Activated CD4-positive, alpha-beta memory T cell treated with anti-CD3 and anti-CD28 coated beads for 36 hours (primary cell): ENCODE data around the gene TRMU. TPM values are rescaled to one million over a fixed set of nuclear protein-coding genes. Genes with fewer than 3 reads are reported as not detected.

ENCODE experiments used
- CTCF ChIA-PET: fragments of 350-600 bp; sonication (Branson Sonifier 250); formaldehyde crosslinking; loops from one replicate; lab custom pipeline; 2021; ENCODE audit warnings: antibody characterized with exemption, inconsistent platforms; lab: Charles Lee
- POLR2A ChIA-PET: fragments of 350-600 bp; sonication (Branson Sonifier 250); formaldehyde crosslinking; loops from one replicate; lab custom pipeline; 2021; ENCODE audit warnings: antibody characterized with exemption; lab: Charles Lee
- DNase-seq: peaks from one replicate; pipeline ENCODE4 v3.0.0-alpha.2; 2020
- H3K27ac Mint-ChIP-seq: one replicate; pipeline ENCODE4 v1.8.0; 2021; ENCODE audit warnings: mixed read lengths
- H3K27me3 Mint-ChIP-seq: one replicate; pipeline ENCODE4 v1.8.0; 2021; ENCODE audit warnings: mixed read lengths
- H3K36me3 Mint-ChIP-seq: one replicate; pipeline ENCODE4 v1.8.0; 2021; ENCODE audit warnings: mixed read lengths
- H3K4me1 Mint-ChIP-seq: one replicate; pipeline ENCODE4 v1.8.0; 2021; ENCODE audit warnings: low read depth, mixed read lengths
- H3K4me3 Mint-ChIP-seq: one replicate; pipeline ENCODE4 v1.8.0; 2021; ENCODE audit warnings: mild to moderate bottlenecking, mixed read lengths
- H3K9me3 Mint-ChIP-seq: one replicate; pipeline ENCODE4 v1.8.0; 2021; ENCODE audit warnings: mixed read lengths
- intact Hi-C: fragments of 100-400 bp; cut with micrococcal nuclease; formaldehyde crosslinking; loops from one replicate; pipeline ENCODE4 v1.15.1; 2023
- total RNA-seq, 2 experiments: library from RNA; stranded (reverse); gene quantifications; one replicate each; pipeline ENCODE4 v1.2.3, GENCODE V29; 2021

The TRMU gene
- 10 to 100 TPM; 61.3 to 63.2 TPM for total RNA-seq

GRCh38 chr22:46335201-46336118, at the start of gene TRMU:
Gene TRMU, plus strand, starts transcription at chr22:46335714. Its CDS starts 51 bp downstream, at chr22:46335765.
- intact Hi-C loops: loop anchor here (2.0 kb wide), 1 partner anchor 39 kb away; the partner anchor contains the start of gene GTSE1
- ChIA-PET CTCF (interaction anchor here (0.7 to 3.6 kb wide), 8 partner anchors 20 to 829 kb away, joined by 3 to 19 read pairs (median 4); no protein-coding TSS in a partner anchor), POLR2A (interaction anchor here (2.2 kb wide), 1 partner anchor 9 kb away, joined by 4 read pairs; no protein-coding TSS in a partner anchor)
- H3K27ac Mint-ChIP-seq: peak within 1 kb of the TSS; percentile 86
- peaks cover 37% of the 10 kb centered on the region for H3K4me1 Mint-ChIP-seq
- no peaks in the 10 kb centered on the region for H3K27me3 Mint-ChIP-seq
- DNase-seq: peak; percentile 82
- no peaks in the 10 kb centered on the region for H3K9me3 Mint-ChIP-seq
- H3K4me3 Mint-ChIP-seq: peak within 1 kb of the TSS; percentile 98
- peaks cover 34% of the 10 kb centered on the region for H3K36me3 Mint-ChIP-seq

- no peak for DNase-seq
- H3K36me3 Mint-ChIP-seq: no peaks in the 10 kb centered on the region
- H3K9me3 Mint-ChIP-seq: no peaks in the 10 kb centered on the region
- no peak overlapping the region for H3K4me3 Mint-ChIP-seq
- peaks cover 8% of the 10 kb centered on the region for H3K4me1 Mint-ChIP-seq
- CTCF ChIA-PET: no interaction called here
- H3K27ac Mint-ChIP-seq: no peak overlapping the region
- H3K27me3 Mint-ChIP-seq: no peaks in the 10 kb centered on the region
- intact Hi-C loops: no loop called here
- POLR2A ChIA-PET: interaction anchor here (0.6 kb wide), 1 partner anchor 153 kb away, joined by 3 read pairs; no protein-coding TSS in a partner anchor
Observed at GRCh38 chr22:46286006-46286405, 49.5 kb upstream of the TRMU start.

- Mint-ChIP-seq H3K27ac (peak overlapping the region; percentile 54), H3K4me3 (peak overlapping the region; percentile 65), H3K36me3 (peaks cover 2% of the 10 kb centered on the region), H3K4me1 (peaks cover 8% of the 10 kb centered on the region), H3K9me3 (no peaks in the 10 kb centered on the region), H3K27me3 (no peaks in the 10 kb centered on the region)
- ChIA-PET CTCF (no interaction called here), POLR2A (no interaction called here)
- DNase-seq: no peak
- intact Hi-C loops: no loop called here
Observed at GRCh38 chr22:46286941-46287872, 48.3 kb upstream of the TRMU start.

- intact Hi-C loops: no loop called here
- H3K9me3 Mint-ChIP-seq: no peaks in the 10 kb centered on the region
- peaks cover 8% of the 10 kb centered on the region for H3K4me1 Mint-ChIP-seq
- ChIA-PET CTCF (no interaction called here), POLR2A (interaction anchor here (0.7 kb wide), 1 partner anchor 38 kb away, joined by 3 read pairs; the partner anchor contains the start of gene CDPF1)
- H3K27me3 Mint-ChIP-seq: no peaks in the 10 kb centered on the region
- H3K36me3 Mint-ChIP-seq: peaks cover 6% of the 10 kb centered on the region
- DNase-seq: peak; percentile 61
- peak overlapping the region; percentile 54 for H3K27ac Mint-ChIP-seq
- H3K4me3 Mint-ChIP-seq: peak overlapping the region; percentile 65
Observed at GRCh38 chr22:46287873-46288751, 47.4 kb upstream of the TRMU start.

GRCh38 chr22:46288846-46289243, 46.7 kb upstream of the TRMU start:
- ChIA-PET CTCF (no interaction called here), POLR2A (interaction anchor here (0.7 kb wide), 1 partner anchor 38 kb away, joined by 3 read pairs; the partner anchor contains the start of gene CDPF1)
- H3K4me3 Mint-ChIP-seq: no peak overlapping the region
- H3K4me1 Mint-ChIP-seq: peaks cover 8% of the 10 kb centered on the region
- intact Hi-C loops: no loop called here
- H3K9me3 Mint-ChIP-seq: no peaks in the 10 kb centered on the region
- DNase-seq: no peak
- peaks cover 6% of the 10 kb centered on the region for H3K36me3 Mint-ChIP-seq
- no peaks in the 10 kb centered on the region for H3K27me3 Mint-ChIP-seq
- no peak overlapping the region for H3K27ac Mint-ChIP-seq

GRCh38 chr22:46289244-46289891, 46.1 kb upstream of the TRMU start:
- Mint-ChIP-seq H3K27ac (no peak overlapping the region), H3K27me3 (no peaks in the 10 kb centered on the region), H3K4me3 (no peak overlapping the region), H3K9me3 (no peaks in the 10 kb centered on the region), H3K4me1 (peaks cover 8% of the 10 kb centered on the region), H3K36me3 (peaks cover 6% of the 10 kb centered on the region)
- DNase-seq: no peak
- POLR2A ChIA-PET: no interaction called here
- intact Hi-C loops: no loop called here
- CTCF ChIA-PET: no interaction called here

GRCh38 chr22:46290121-46290842, 45.2 kb upstream of the TRMU start:
- Mint-ChIP-seq H3K27ac (no peak overlapping the region), H3K27me3 (no peaks in the 10 kb centered on the region), H3K36me3 (peaks cover 6% of the 10 kb centered on the region), H3K4me3 (no peak overlapping the region), H3K9me3 (no peaks in the 10 kb centered on the region), H3K4me1 (peaks cover 11% of the 10 kb centered on the region)
- ChIA-PET CTCF (no interaction called here), POLR2A (no interaction called here)
- DNase-seq: no peak
- intact Hi-C loops: loop anchor here (10.0 kb wide), 1 partner anchor 255 kb away; no protein-coding TSS in a partner anchor

- CTCF ChIA-PET: no interaction called here
- no peak overlapping the region for H3K4me3 Mint-ChIP-seq
- no peaks in the 10 kb centered on the region for H3K9me3 Mint-ChIP-seq
- peaks cover 6% of the 10 kb centered on the region for H3K36me3 Mint-ChIP-seq
- DNase-seq: no peak
- intact Hi-C loops: loop anchor here (10.0 kb wide), 1 partner anchor 256 kb away; no protein-coding TSS in a partner anchor
- POLR2A ChIA-PET: no interaction called here
- H3K27ac Mint-ChIP-seq: no peak overlapping the region
- no peaks in the 10 kb centered on the region for H3K27me3 Mint-ChIP-seq
- peaks cover 19% of the 10 kb centered on the region for H3K4me1 Mint-ChIP-seq
Observed at GRCh38 chr22:46290843-46291785, 44.4 kb upstream of the TRMU start.

GRCh38 chr22:46292173-46292572, 43.3 kb upstream of the TRMU start:
- DNase-seq: no peak
- ChIA-PET POLR2A (no interaction called here), CTCF (no interaction called here)
- Mint-ChIP-seq H3K9me3 (no peaks in the 10 kb centered on the region), H3K27ac (no peak overlapping the region), H3K4me1 (peaks cover 23% of the 10 kb centered on the region), H3K36me3 (peaks cover 9% of the 10 kb centered on the region), H3K27me3 (no peaks in the 10 kb centered on the region), H3K4me3 (no peak overlapping the region)
- intact Hi-C loops: loop anchor here (10.0 kb wide), 1 partner anchor 257 kb away; no protein-coding TSS in a partner anchor
